ENCODE data around the gene MLXIP. TPM values are rescaled to one million over a fixed set of nuclear protein-coding genes. Genes with fewer than 3 reads are reported as not detected.

The MLXIP gene
- polyA plus RNA-seq, 4 donors, result 8.5 to 55.0 (median 30.5) TPM

Other genes with a start within 250 kb of the MLXIP start
- under 1 TPM in 2 of 4 donors, not detected in 2; 0.13 to 0.78 TPM for gene HPD, start 219.9 kb upstream of the MLXIP start, polyA plus RNA-seq
- 100 to 1,000 TPM in 1 of 4 donors, 10 to 100 TPM in 3; 54.9 to 123 (median 89.0) TPM for gene PSMD9, start 190.0 kb upstream of the MLXIP start, polyA plus RNA-seq
- 1 to 10 TPM in 1 of 4 donors, under 1 TPM in 2, not detected in 1; 0.34 to 1.6 (median 0.67) TPM for gene CFAP251, start 160.2 kb upstream of the MLXIP start, polyA plus RNA-seq
- 10 to 100 TPM in 1 of 4 donors, 1 to 10 TPM in 2, under 1 TPM in 1; 0.22 to 10.4 (median 3.4) TPM for gene BCL7A, start 56.9 kb upstream of the MLXIP start, polyA plus RNA-seq
- gene IL31, start 95.5 kb downstream of the MLXIP start, polyA plus RNA-seq, result not detected
- gene LRRC43, start 104.4 kb downstream of the MLXIP start, polyA plus RNA-seq, result 1 to 10 TPM in 1 of 4 donors, under 1 TPM in 1, not detected in 2; 0.27 to 1.1 TPM
- gene B3GNT4, start 125.0 kb downstream of the MLXIP start, polyA plus RNA-seq, result under 1 TPM; 0.27 to 0.99 (median 0.57) TPM
- 10 to 100 TPM; 54.0 to 68.4 (median 57.8) TPM for gene DIABLO, start 147.3 kb downstream of the MLXIP start, polyA plus RNA-seq
- gene VPS33A, start 187.7 kb downstream of the MLXIP start, polyA plus RNA-seq, result 10 to 100 TPM in 3 of 4 donors, 1 to 10 TPM in 1; 9.4 to 19.6 (median 16.6) TPM